ENCODE measurements around the gene NRARP.

DNA sequence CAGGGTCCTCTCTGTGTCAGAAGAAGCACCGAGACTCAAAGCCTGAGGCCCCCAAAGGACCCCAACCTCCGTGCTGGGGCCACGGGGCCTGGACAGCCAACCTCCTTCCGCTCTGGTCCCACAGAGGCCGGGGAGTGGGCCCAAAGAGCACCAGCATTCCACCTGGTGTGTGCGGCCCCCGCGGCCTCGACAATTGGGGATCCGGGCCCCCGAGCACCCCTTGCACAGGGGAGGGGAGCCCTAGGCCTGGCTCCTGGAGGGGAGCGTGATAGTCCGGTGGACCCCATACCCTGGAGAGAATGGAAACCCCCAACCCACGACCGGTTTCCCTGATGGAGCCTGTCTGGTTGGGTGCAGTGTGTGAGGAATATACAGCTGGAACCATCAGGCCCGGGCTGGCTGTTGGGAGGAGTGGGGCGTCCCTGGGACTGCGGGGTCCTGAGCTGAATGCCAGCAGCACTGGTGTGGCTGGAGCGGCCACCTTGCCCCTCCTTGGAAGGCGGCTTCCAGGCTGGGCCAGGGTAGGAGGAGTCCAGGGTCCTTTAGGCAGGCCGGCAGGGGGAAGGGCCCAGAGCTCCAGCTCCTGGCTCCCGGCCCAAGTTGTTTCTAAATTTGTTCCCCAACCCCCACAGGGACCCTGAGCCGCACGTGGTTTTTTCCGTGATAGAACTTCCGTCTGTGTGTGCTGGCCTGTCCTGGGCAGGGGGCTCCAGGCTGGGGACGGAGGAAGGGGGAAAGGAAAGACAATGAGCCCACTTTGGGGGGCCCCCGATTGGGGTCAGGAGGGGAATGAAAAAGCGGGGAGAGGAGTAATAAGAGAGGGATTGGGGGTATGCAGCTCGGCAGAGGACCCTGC is 25.4 kb downstream of the NRARP start:
- TF ChIP-seq EZH2 (IDR thresholded peaks at IDR 0.05; ENCODE audit: insufficient read depth, poor library complexity, severe bottlenecking): no peak
- TF ChIP-seq EZH2phosphoT487 (IDR thresholded peaks at IDR 0.05; ENCODE audit: insufficient read depth, low read depth): no peak

All from GM23248 (cell line).